Measurements from ENCODE around the gene PIK3AP1.

The PIK3AP1 gene

DNA sequence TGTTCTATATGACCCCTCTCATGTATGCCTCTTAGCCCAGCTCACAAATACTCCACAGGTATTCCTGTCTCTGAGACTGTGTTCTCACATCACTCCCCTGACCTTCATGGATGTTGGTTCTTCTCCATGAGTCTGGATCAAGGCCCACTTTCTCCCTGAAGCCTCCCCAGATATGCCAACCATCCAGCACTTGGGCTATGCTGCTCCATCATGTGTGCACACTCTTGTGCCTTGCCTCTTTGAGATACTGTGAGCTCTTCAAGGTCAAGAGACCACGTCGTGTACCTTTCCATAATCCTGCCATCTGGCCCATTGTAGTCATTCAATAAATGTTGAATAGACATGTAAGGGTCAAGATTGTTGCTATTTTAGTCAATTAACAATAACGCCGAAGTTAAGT, 103.4 kb downstream of the PIK3AP1 start:
- H3K4me3 ChIP-seq (ENCODE audit: insufficient read depth, low read length, poor library complexity, severe bottlenecking), result no peak overlapping the region
- no peaks in the 10 kb centered on the region for H4K20me1 ChIP-seq (ENCODE audit: low read depth, low read length)
- no peaks in the 10 kb centered on the region for H3K9me3 ChIP-seq (ENCODE audit: insufficient read depth, low read length)
- 0 out of 2 replicates have a peak, but pooled peaks cover 8% of the 10 kb centered on the region for H3K79me2 ChIP-seq (ENCODE audit: insufficient read depth, low read length)
- H3K27me3 ChIP-seq (ENCODE audit: low read length), result no peaks in the 10 kb centered on the region
- peaks cover 29% of the 10 kb centered on the region; the same call in 1 of the 2 replicates for H3K36me3 ChIP-seq (ENCODE audit: low read length)
- no peaks in the 10 kb centered on the region for H3F3A ChIP-seq (ENCODE audit: insufficient read depth)
- H3K9me2 ChIP-seq (replicated peaks; ENCODE audit: insufficient read depth, low read length), result no peaks in the 10 kb centered on the region
- TF ChIP-seq, protein P1, sequence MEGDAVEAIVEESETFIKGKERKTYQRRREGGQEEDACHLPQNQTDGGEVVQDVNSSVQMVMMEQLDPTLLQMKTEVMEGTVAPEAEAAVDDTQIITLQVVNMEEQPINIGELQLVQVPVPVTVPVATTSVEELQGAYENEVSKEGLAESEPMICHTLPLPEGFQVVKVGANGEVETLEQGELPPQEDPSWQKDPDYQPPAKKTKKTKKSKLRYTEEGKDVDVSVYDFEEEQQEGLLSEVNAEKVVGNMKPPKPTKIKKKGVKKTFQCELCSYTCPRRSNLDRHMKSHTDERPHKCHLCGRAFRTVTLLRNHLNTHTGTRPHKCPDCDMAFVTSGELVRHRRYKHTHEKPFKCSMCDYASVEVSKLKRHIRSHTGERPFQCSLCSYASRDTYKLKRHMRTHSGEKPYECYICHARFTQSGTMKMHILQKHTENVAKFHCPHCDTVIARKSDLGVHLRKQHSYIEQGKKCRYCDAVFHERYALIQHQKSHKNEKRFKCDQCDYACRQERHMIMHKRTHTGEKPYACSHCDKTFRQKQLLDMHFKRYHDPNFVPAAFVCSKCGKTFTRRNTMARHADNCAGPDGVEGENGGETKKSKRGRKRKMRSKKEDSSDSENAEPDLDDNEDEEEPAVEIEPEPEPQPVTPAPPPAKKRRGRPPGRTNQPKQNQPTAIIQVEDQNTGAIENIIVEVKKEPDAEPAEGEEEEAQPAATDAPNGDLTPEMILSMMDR (IDR thresholded peaks at IDR 0.05; ENCODE audit: insufficient read depth, low read length, poor library complexity, severe bottlenecking), result no peak
- TF ChIP-seq EZH2phosphoT487 (conservative IDR thresholded peaks at IDR 0.05; ENCODE audit: low read length), result no peak
- no peak overlapping the region for H2AFZ ChIP-seq (ENCODE audit: low read depth, low read length, severe bottlenecking)
- H3K27ac ChIP-seq (ENCODE audit: low read depth, low read length), result no peak overlapping the region
- H3K9ac ChIP-seq (ENCODE audit: low read length), result no peak overlapping the region
- H3K4me2 ChIP-seq (ENCODE audit: low read depth, low read length, poor library complexity, severe bottlenecking), result no peak overlapping the region

DNA sequence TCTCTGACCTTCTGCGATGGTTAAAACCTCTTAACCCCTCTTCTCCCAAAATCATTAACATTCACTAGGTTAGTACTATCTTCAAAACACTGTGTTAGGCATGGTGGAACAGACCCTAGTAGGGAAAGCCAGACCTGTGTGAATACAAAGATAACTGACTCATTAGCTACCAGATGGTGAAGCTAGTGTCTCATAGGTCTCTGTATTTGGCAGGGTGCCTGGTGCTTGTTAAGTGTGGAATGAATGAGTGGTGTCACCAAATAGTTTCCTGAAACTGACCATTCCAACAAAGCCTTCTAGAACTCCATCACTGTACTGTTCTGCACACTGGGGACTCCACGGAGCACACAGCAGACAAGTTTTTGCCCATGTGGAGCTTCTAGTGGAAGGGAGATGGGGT, 105.8 kb downstream of the PIK3AP1 start:
- TF ChIP-seq, protein P1 (IDR thresholded peaks at IDR 0.05; ENCODE audit: insufficient read depth, low read length, poor library complexity, severe bottlenecking), result no peak
- TF ChIP-seq EZH2phosphoT487 (conservative IDR thresholded peaks at IDR 0.05; ENCODE audit: low read length), result no peak
- H3K9me2 ChIP-seq (replicated peaks; ENCODE audit: insufficient read depth, low read length), result no peaks in the 10 kb centered on the region
- no peak overlapping the region for H3K4me2 ChIP-seq (ENCODE audit: low read depth, low read length, poor library complexity, severe bottlenecking)
- H3K9ac ChIP-seq (ENCODE audit: low read length), result no peak overlapping the region
- H3K9me3 ChIP-seq (ENCODE audit: insufficient read depth, low read length), result no peaks in the 10 kb centered on the region
- H3K36me3 ChIP-seq (ENCODE audit: low read length), result peaks cover 35% of the 10 kb centered on the region; the same call in 1 of the 2 replicates
- no peaks in the 10 kb centered on the region for H4K20me1 ChIP-seq (ENCODE audit: low read depth, low read length)
- H3K4me3 ChIP-seq (ENCODE audit: insufficient read depth, low read length, poor library complexity, severe bottlenecking), result no peak overlapping the region
- no peak overlapping the region for H2AFZ ChIP-seq (ENCODE audit: low read depth, low read length, severe bottlenecking)
- no peak overlapping the region for H3K27ac ChIP-seq (ENCODE audit: low read depth, low read length)
- H3K79me2 ChIP-seq (ENCODE audit: insufficient read depth, low read length), result no peaks in the 10 kb centered on the region
- no peaks in the 10 kb centered on the region for H3F3A ChIP-seq (ENCODE audit: insufficient read depth)
- H3K27me3 ChIP-seq (ENCODE audit: low read length), result no peaks in the 10 kb centered on the region

DNA sequence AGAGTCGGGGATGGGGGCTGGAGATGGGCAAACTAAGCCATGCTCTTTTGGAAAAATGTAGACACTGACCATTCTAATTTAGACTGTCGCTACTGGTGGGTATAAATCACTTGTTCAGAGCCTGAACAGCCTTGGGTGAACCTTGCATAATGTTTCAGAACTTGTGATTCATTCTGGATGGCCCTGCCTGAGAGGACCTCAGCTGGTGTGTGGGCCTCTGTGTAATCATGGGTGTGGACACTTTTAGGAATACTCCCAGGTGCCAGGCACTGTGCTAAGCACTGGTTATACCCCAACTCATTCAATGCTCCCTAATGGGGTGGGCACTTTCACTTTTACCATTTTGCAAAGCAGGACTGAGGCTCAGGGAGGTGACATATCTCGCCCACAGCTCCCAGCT, 106.7 kb downstream of the PIK3AP1 start:
- Histone ChIP-seq H3K9me3 (ENCODE audit: insufficient read depth, low read length) (no peaks in the 10 kb centered on the region), H3K4me2 (ENCODE audit: low read depth, low read length, poor library complexity, severe bottlenecking) (no peak overlapping the region), H3F3A (ENCODE audit: insufficient read depth) (no peaks in the 10 kb centered on the region), H3K79me2 (ENCODE audit: insufficient read depth, low read length) (no peaks in the 10 kb centered on the region), H3K9ac (ENCODE audit: low read length) (no peak overlapping the region), H3K36me3 (ENCODE audit: low read length) (peaks cover 39% of the 10 kb centered on the region; the same call in 1 of the 2 replicates), H3K27ac (ENCODE audit: low read depth, low read length) (no peak overlapping the region), H3K9me2 (replicated peaks; ENCODE audit: insufficient read depth, low read length) (no peaks in the 10 kb centered on the region), H4K20me1 (ENCODE audit: low read depth, low read length) (no peaks in the 10 kb centered on the region), H3K27me3 (ENCODE audit: low read length) (no peaks in the 10 kb centered on the region), H3K4me3 (ENCODE audit: insufficient read depth, low read length, poor library complexity, severe bottlenecking) (no peak overlapping the region), H2AFZ (ENCODE audit: low read depth, low read length, severe bottlenecking) (no peak overlapping the region)
- TF ChIP-seq, protein P1 (IDR thresholded peaks at IDR 0.05; ENCODE audit: insufficient read depth, low read length, poor library complexity, severe bottlenecking), result no peak
